HepG2 (cell line): ENCODE data around the gene RMI2. TPM values are rescaled to one million over a fixed set of nuclear protein-coding genes. Genes with fewer than 3 reads are reported as not detected.
A peak's percentile ranks its signal among the peaks of the same experiment; 100 is the strongest.

Experiments
- AKNA ChIP-seq: sonication (generic); formaldehyde crosslinking; IDR thresholded peaks from 2 replicates; pipeline ENCODE4 v1.4.0; 2020; ENCODE audit warnings: missing genetic modification reagents, borderline replicate concordance
- CBX1 ChIP-seq: IDR thresholded peaks from one replicate; pipeline ENCODE4 v1.6.1; 2016; ENCODE audit warnings: antibody characterized with exemption, low read depth
- DMTF1 ChIP-seq: sonication (generic); formaldehyde crosslinking; IDR thresholded peaks from 2 replicates; pipeline ENCODE4 v1.4.0; 2020; ENCODE audit warnings: mild to moderate bottlenecking, missing genetic modification reagents
- ESRRA ChIP-seq: sonication (generic); formaldehyde crosslinking; IDR thresholded peaks from 2 replicates; pipeline ENCODE4 v1.5.1; 2020; ENCODE audit warnings: mild to moderate bottlenecking, low read depth, missing genetic modification reagents
- FOXK1 ChIP-seq: sonication (generic); formaldehyde crosslinking; IDR thresholded peaks from 2 replicates; pipeline ENCODE4 v1.4.0; 2020; ENCODE audit warnings: low read depth, missing genetic modification reagents, borderline replicate concordance
- FOXK2 ChIP-seq: fragments of 450-650 bp; IDR thresholded peaks from 2 replicates; pipeline ENCODE4 v1.6.1; 2016
- KDM6A ChIP-seq: IDR thresholded peaks from 2 replicates; pipeline ENCODE4 v1.6.1; 2016; ENCODE audit warnings: low read depth
- LCORL ChIP-seq, 2 experiments: fragments of 450-650 bp in 1 of 2; sonication (generic) in 1 of 2; formaldehyde crosslinking in 1 of 2; IDR thresholded peaks; 2 replicates each; pipeline versions ENCODE4 v1.5.0 to v1.6.1; 2017 to 2020; ENCODE audit warnings: antibody characterized with exemption in 1 of 2, missing genetic modification reagents in 1 of 2
- MAX ChIP-seq: IDR thresholded peaks from 2 replicates; pipeline ENCODE4 v1.6.1; 2012; ENCODE audit warnings: inconsistent platforms
- SOX5 ChIP-seq: IDR thresholded peaks from 2 replicates; pipeline ENCODE4 v1.6.1; 2016; ENCODE audit warnings: borderline replicate concordance
- ZKSCAN1 ChIP-seq: fragments of 150-350 bp; IDR thresholded peaks from 2 replicates; pipeline ENCODE4 v1.6.1; 2014; ENCODE audit warnings: low read length
- polyA plus RNA-seq, 8 experiments: library from polyadenylated mRNA; depleted of rRNA in 3 of 8; stranded (reverse) in 7 of 8; unstranded in 1 of 8; fragments of >200 nt; fragmentation: Illumina TruSeq in 4 of 8; extraction: Trizol in 4 of 8; gene quantifications; 2 replicates each; pipeline versions ENCODE4 v1.2.1 to v1.2.3, GENCODE V29; 2011 to 2016; ENCODE audit warnings: low read depth in 4 of 8, missing spikeins in 1 of 8, mixed read lengths in 1 of 8; ENCODE audit not compliant: insufficient read depth in 1 of 8
- total RNA-seq, 5 experiments: library from RNA; depleted of rRNA; stranded (reverse); fragments of >200 nt; fragmentation: Illumina TruSeq; extraction: Trizol; gene quantifications; 2 replicates each; pipeline ENCODE4 v1.2.3, GENCODE V29; 2016; ENCODE audit warnings: low read depth in 1 of 5
- TF ChIP-seq, protein P1 (sequence below): fragments of 450-650 bp; IDR thresholded peaks from 2 replicates; pipeline ENCODE4 v1.6.1; 2016
- TF ChIP-seq, protein P2 (sequence below): sonication (generic); formaldehyde crosslinking; IDR thresholded peaks from 2 replicates; pipeline ENCODE4 v1.8.0; 2022; ENCODE audit warnings: missing genetic modification reagents, mild to moderate bottlenecking, moderate library complexity, borderline replicate concordance
- TF ChIP-seq, protein P3 (sequence below): conservative IDR thresholded peaks from 2 replicates; pipeline ENCODE4 v1.6.1; 2018; ENCODE audit warnings: missing genetic modification reagents

Gene RMI2
- total and polyA plus RNA-seq, 2 of the 13 experiments (the other 11 are each of a cell fraction or from before 2014, with no cell fraction given), result 24.5 to 55.7 TPM

DNA sequence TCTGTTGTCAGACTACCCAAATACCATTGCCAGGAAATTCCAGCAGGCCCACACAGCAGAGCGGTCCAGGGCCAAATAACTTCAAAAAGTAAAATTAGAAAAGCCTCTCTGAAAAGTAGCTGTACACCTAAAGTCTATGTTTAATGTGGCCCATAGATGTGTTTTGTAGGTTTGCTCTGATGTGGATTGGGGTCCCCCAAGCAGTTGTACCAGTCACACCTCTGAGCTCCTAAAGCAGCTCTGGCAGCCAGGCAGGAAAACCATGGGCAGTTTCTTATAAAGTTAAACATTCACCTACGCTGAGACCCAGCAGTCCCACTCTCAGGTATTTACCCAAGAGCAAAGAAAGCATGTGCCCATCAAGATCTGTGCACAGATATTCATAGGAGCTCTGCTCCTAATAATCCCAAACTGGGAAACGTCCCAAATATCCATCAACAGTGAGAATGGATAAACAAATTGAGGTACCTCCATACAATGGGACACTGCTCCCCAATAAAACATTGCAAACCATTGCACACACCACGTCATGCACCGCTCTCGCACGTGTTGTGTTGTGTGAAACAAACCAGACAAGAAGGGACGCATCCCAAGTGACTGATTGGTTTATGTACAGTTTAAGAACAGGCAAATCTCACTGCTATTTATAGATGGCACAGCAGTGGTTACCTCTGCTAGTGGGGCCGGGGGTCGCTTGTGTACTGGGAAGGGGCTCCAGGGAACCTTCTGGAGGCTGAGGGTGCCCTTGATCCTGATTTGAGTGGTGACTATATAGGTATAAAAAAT, 48.4 kb upstream of the RMI2 start (continued):
- TF ChIP-seq KDM6A (CRISPR knock-in tag), result peak; percentile 79
- TF ChIP-seq, protein P1, sequence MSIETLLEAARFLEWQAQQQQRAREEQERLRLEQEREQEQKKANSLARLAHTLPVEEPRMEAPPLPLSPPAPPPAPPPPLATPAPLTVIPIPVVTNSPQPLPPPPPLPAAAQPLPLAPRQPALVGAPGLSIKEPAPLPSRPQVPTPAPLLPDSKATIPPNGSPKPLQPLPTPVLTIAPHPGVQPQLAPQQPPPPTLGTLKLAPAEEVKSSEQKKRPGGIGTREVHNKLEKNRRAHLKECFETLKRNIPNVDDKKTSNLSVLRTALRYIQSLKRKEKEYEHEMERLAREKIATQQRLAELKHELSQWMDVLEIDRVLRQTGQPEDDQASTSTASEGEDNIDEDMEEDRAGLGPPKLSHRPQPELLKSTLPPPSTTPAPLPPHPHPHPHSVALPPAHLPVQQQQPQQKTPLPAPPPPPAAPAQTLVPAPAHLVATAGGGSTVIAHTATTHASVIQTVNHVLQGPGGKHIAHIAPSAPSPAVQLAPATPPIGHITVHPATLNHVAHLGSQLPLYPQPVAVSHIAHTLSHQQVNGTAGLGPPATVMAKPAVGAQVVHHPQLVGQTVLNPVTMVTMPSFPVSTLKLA, result peak; percentile 86
- TF ChIP-seq, protein P2, sequence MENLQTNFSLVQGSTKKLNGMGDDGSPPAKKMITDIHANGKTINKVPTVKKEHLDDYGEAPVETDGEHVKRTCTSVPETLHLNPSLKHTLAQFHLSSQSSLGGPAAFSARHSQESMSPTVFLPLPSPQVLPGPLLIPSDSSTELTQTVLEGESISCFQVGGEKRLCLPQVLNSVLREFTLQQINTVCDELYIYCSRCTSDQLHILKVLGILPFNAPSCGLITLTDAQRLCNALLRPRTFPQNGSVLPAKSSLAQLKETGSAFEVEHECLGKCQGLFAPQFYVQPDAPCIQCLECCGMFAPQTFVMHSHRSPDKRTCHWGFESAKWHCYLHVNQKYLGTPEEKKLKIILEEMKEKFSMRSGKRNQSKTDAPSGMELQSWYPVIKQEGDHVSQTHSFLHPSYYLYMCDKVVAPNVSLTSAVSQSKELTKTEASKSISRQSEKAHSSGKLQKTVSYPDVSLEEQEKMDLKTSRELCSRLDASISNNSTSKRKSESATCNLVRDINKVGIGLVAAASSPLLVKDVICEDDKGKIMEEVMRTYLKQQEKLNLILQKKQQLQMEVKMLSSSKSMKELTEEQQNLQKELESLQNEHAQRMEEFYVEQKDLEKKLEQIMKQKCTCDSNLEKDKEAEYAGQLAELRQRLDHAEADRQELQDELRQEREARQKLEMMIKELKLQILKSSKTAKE, result no peak
- TF ChIP-seq ESRRA (CRISPR knock-in tag), result peak; percentile 76; the same call in 1 of the 2 replicates
- TF ChIP-seq, protein P3, sequence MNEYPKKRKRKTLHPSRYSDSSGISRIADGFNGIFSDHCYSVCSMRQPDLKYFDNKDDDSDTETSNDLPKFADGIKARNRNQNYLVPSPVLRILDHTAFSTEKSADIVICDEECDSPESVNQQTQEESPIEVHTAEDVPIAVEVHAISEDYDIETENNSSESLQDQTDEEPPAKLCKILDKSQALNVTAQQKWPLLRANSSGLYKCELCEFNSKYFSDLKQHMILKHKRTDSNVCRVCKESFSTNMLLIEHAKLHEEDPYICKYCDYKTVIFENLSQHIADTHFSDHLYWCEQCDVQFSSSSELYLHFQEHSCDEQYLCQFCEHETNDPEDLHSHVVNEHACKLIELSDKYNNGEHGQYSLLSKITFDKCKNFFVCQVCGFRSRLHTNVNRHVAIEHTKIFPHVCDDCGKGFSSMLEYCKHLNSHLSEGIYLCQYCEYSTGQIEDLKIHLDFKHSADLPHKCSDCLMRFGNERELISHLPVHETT (CRISPR knock-in tag), result peak; percentile 62; the same call in 1 of the 2 replicates
- TF ChIP-seq SOX5 (CRISPR knock-in tag), result peak; percentile 72
- no peak for TF ChIP-seq CBX1
- TF ChIP-seq AKNA (CRISPR knock-in tag), result 0 out of 2 replicates have a peak, but pooled peaks have one; percentile 36
- no peak for TF ChIP-seq ZKSCAN1
- TF ChIP-seq LCORL (IDR thresholded peaks at IDR 0.05), result no peak
- peak; percentile 78; the same call in 1 of the 2 replicates for TF ChIP-seq LCORL (CRISPR knock-in tag; IDR thresholded peaks at IDR 0.05)
- 0 out of 2 replicates have a peak, but pooled peaks have one; percentile 15 for TF ChIP-seq DMTF1
- peak; percentile 79 for TF ChIP-seq MAX
- 0 out of 2 replicates have a peak, but pooled peaks have one; percentile 47 for TF ChIP-seq FOXK1 (CRISPR knock-in tag)
- 0 out of 2 replicates have a peak, but pooled peaks have one; percentile 13 for TF ChIP-seq FOXK2
